ENCODE data around the gene IRF5.

Gene IRF5

GRCh38 chr7:128919881-128920799, 17.6 kb upstream of the IRF5 start:
- no peak for DNase-seq (ENCODE audit: low read depth in 2 of 2)

GRCh38 chr7:128920913-128921582, 16.7 kb upstream of the IRF5 start:
- DNase-seq (ENCODE audit: low read depth in 2 of 2) = no peak

- DNase-seq (ENCODE audit: low read depth in 2 of 2) = no peak
These were observed 15.8 kb upstream of the IRF5 start for GRCh38 chr7:128921866-128922440.

- DNase-seq (ENCODE audit: low read depth in 2 of 2) = no peak
These were observed 15.0 kb upstream of the IRF5 start for GRCh38 chr7:128922496-128923410.

GRCh38 chr7:128923411-128923800, 14.3 kb upstream of the IRF5 start:
- DNase-seq (ENCODE audit: low read depth in 2 of 2) = no peak

GRCh38 chr7:128924707-128925588, 12.8 kb upstream of the IRF5 start:
- DNase-seq (ENCODE audit: low read depth in 2 of 2) = no peak

- no peak for DNase-seq (ENCODE audit: low read depth in 2 of 2)
These were observed 9.4 kb upstream of the IRF5 start for GRCh38 chr7:128928159-128928813.

- no peak for DNase-seq (ENCODE audit: low read depth in 2 of 2)
These were observed 8.6 kb upstream of the IRF5 start for GRCh38 chr7:128928882-128929788.

- no peak for DNase-seq (ENCODE audit: low read depth in 2 of 2)
These were observed 6.4 kb upstream of the IRF5 start for GRCh38 chr7:128931190-128931798.

- no peak for DNase-seq (ENCODE audit: low read depth in 2 of 2)
These were observed 5.5 kb upstream of the IRF5 start for GRCh38 chr7:128931965-128932861.

GRCh38 chr7:128932862-128933179, 4.9 kb upstream of the IRF5 start:
- DNase-seq (ENCODE audit: low read depth in 2 of 2) = no peak

- DNase-seq (ENCODE audit: low read depth in 2 of 2) = no peak
These were observed 4.4 kb upstream of the IRF5 start for GRCh38 chr7:128933180-128933891.

- DNase-seq (ENCODE audit: low read depth in 2 of 2) = no peak
These were observed 3.1 kb upstream of the IRF5 start for GRCh38 chr7:128934361-128935341.

GRCh38 chr7:128935342-128935730, 2.4 kb upstream of the IRF5 start:
- DNase-seq (ENCODE audit: low read depth in 2 of 2) = no peak

- no peak for DNase-seq (ENCODE audit: low read depth in 2 of 2)
These were observed 929 bp upstream of the IRF5 start for GRCh38 chr7:128936798-128937197.

- no peak for DNase-seq (ENCODE audit: low read depth in 2 of 2)
These were observed 468 bp upstream of the IRF5 start for GRCh38 chr7:128937271-128937646.

All from stimulated activated CD8-positive, alpha-beta memory T cell treated with anti-CD3 and anti-CD28 coated beads, Interleukin-2, amount 100 ng/mL, for 1 hour (primary cell).